ENCODE measurements around the gene CCDC9B. TPM values are rescaled to one million over a fixed set of nuclear protein-coding genes. Genes with fewer than 3 reads are reported as not detected.

CCDC9B gene
- polyA plus RNA-seq, 4 donors, result 2.2 to 7.4 (median 4.6) TPM

GRCh38 chr15:40367686-40368611 lies 27.2 kb upstream of the CCDC9B start:
- Histone ChIP-seq H3K9me3 (ENCODE audit: control insufficient read depth in 2 of 2, insufficient read depth in 1 of 2, low read depth in 1 of 2, low read length in 1 of 2) (no peaks in the 10 kb centered on the region), H3K27me3 (ENCODE audit: control insufficient read depth in 3 of 3, insufficient read depth in 3 of 3, low read length in 3 of 3) (no peaks in the 10 kb centered on the region), H3K4me3 (ENCODE audit: low read depth in 1 of 3, low read length in 3 of 3) (peak overlapping the region in 2 of 3 donors; percentile 20), H3K27ac (ENCODE audit: low read depth in 1 of 3, low read length in 2 of 3) (peak overlapping the region; percentile 33 to 62 (median 34)), H3K36me3 (ENCODE audit: control insufficient read depth in 3 of 3, insufficient read depth in 2 of 3, low read depth in 1 of 3, low read length in 3 of 3) (no peaks in the 10 kb centered on the region), H3K4me1 (ENCODE audit: control insufficient read depth in 3 of 3, insufficient read depth in 2 of 3, low read depth in 1 of 3, low read length in 2 of 3) (peaks cover 0 to 9% (median 5%) of the 10 kb centered on the region in 3 donors)
- WGBS, 3 donors, result 7 to 10% (median 8%) methylated on average over 75 to 91 of the region's 91 CpGs
- FAIRE-seq (no peak), DNase-seq (peak; percentile 91 to 95)

- no peak for DNase-seq
- H3K4me1 ChIP-seq (ENCODE audit: control insufficient read depth in 3 of 3, insufficient read depth in 2 of 3, low read depth in 1 of 3, low read length in 2 of 3), result peaks cover 0 to 9% (median 5%) of the 10 kb centered on the region in 3 donors
- peak overlapping the region in 2 of 3 donors; percentile 34 to 62 for H3K27ac ChIP-seq (ENCODE audit: low read depth in 1 of 3, low read length in 2 of 3)
- H3K9me3 ChIP-seq (ENCODE audit: control insufficient read depth in 2 of 2, insufficient read depth in 1 of 2, low read depth in 1 of 2, low read length in 1 of 2), result no peaks in the 10 kb centered on the region
- no peaks in the 10 kb centered on the region for H3K27me3 ChIP-seq (ENCODE audit: control insufficient read depth in 3 of 3, insufficient read depth in 3 of 3, low read length in 3 of 3)
- no peak for FAIRE-seq
- WGBS, 3 donors, result 60 to 74% (median 67%) methylated on average over 5 of the region's 5 CpGs
- H3K36me3 ChIP-seq (ENCODE audit: control insufficient read depth in 3 of 3, insufficient read depth in 2 of 3, low read depth in 1 of 3, low read length in 3 of 3), result no peaks in the 10 kb centered on the region
- peak overlapping the region in 1 of 3 donors; percentile 20 for H3K4me3 ChIP-seq (ENCODE audit: low read depth in 1 of 3, low read length in 3 of 3)
These were observed 26.6 kb upstream of the CCDC9B start for GRCh38 chr15:40367371-40367685.

- no peak overlapping the region for H3K4me3 ChIP-seq (ENCODE audit: low read depth in 1 of 3, low read length in 3 of 3)
- 48 to 85% (median 63%) methylated on average over 14 of the region's 14 CpGs for WGBS, 3 donors
- no peak for FAIRE-seq
These were observed 26.0 kb upstream of the CCDC9B start for GRCh38 chr15:40366457-40367370.

GRCh38 chr15:40365624-40366456 lies 25.1 kb upstream of the CCDC9B start:
- H3K4me3 ChIP-seq (ENCODE audit: low read depth in 1 of 3, low read length in 3 of 3), result no peak overlapping the region
- no peak for FAIRE-seq
- WGBS, 3 donors, result 89 to 93% (median 89%) methylated on average over 11 of the region's 11 CpGs
- no peaks in the 10 kb centered on the region for H3K9me3 ChIP-seq (ENCODE audit: control insufficient read depth in 2 of 2, insufficient read depth in 1 of 2, low read depth in 1 of 2, low read length in 1 of 2)
- H3K27ac ChIP-seq (ENCODE audit: low read depth in 1 of 3, low read length in 2 of 3), result no peak overlapping the region
- H3K36me3 ChIP-seq (ENCODE audit: control insufficient read depth in 3 of 3, insufficient read depth in 2 of 3, low read depth in 1 of 3, low read length in 3 of 3), result no peaks in the 10 kb centered on the region
- no peak for DNase-seq
- H3K27me3 ChIP-seq (ENCODE audit: control insufficient read depth in 3 of 3, insufficient read depth in 3 of 3, low read length in 3 of 3), result no peaks in the 10 kb centered on the region
- H3K4me1 ChIP-seq (ENCODE audit: control insufficient read depth in 3 of 3, insufficient read depth in 2 of 3, low read depth in 1 of 3, low read length in 2 of 3), result peaks cover 0 to 9% (median 5%) of the 10 kb centered on the region in 3 donors

More at GRCh38 chr15:40366457-40367370, 26.0 kb upstream of the CCDC9B start:
- peak in 1 of 2 donors; percentile 46 for DNase-seq
- Histone ChIP-seq H3K36me3 (ENCODE audit: control insufficient read depth in 3 of 3, insufficient read depth in 2 of 3, low read depth in 1 of 3, low read length in 3 of 3) (no peaks in the 10 kb centered on the region), H3K27ac (ENCODE audit: low read depth in 1 of 3, low read length in 2 of 3) (peak overlapping the region in 1 of 3 donors; percentile 62), H3K9me3 (ENCODE audit: control insufficient read depth in 2 of 2, insufficient read depth in 1 of 2, low read depth in 1 of 2, low read length in 1 of 2) (no peaks in the 10 kb centered on the region), H3K4me1 (ENCODE audit: control insufficient read depth in 3 of 3, insufficient read depth in 2 of 3, low read depth in 1 of 3, low read length in 2 of 3) (peaks cover 0 to 9% (median 5%) of the 10 kb centered on the region in 3 donors), H3K27me3 (ENCODE audit: control insufficient read depth in 3 of 3, insufficient read depth in 3 of 3, low read length in 3 of 3) (no peaks in the 10 kb centered on the region)

- FAIRE-seq, result no peak
- Histone ChIP-seq H3K27ac (ENCODE audit: low read depth in 1 of 3, low read length in 2 of 3) (no peak overlapping the region), H3K27me3 (ENCODE audit: control insufficient read depth in 3 of 3, insufficient read depth in 3 of 3, low read length in 3 of 3) (no peaks in the 10 kb centered on the region), H3K36me3 (ENCODE audit: control insufficient read depth in 3 of 3, insufficient read depth in 2 of 3, low read depth in 1 of 3, low read length in 3 of 3) (peaks cover 0 to 2% (median 0%) of the 10 kb centered on the region in 3 donors), H3K9me3 (ENCODE audit: control insufficient read depth in 2 of 2, insufficient read depth in 1 of 2, low read depth in 1 of 2, low read length in 1 of 2) (no peaks in the 10 kb centered on the region), H3K4me1 (ENCODE audit: control insufficient read depth in 3 of 3, insufficient read depth in 2 of 3, low read depth in 1 of 3, low read length in 2 of 3) (peaks cover 0 to 9% (median 5%) of the 10 kb centered on the region in 3 donors), H3K4me3 (ENCODE audit: low read depth in 1 of 3, low read length in 3 of 3) (no peak overlapping the region)
- no peak for DNase-seq
- 88 to 96% (median 89%) methylated on average over 4 to 5 of the region's 5 CpGs for WGBS, 3 donors
These were observed 24.3 kb upstream of the CCDC9B start for GRCh38 chr15:40365016-40365415.

- FAIRE-seq (no peak), DNase-seq (no peak)
- Histone ChIP-seq H3K27ac (ENCODE audit: low read depth in 1 of 3, low read length in 2 of 3) (no peak overlapping the region), H3K27me3 (ENCODE audit: control insufficient read depth in 3 of 3, insufficient read depth in 3 of 3, low read length in 3 of 3) (peaks cover 0 to 2% (median 0%) of the 10 kb centered on the region in 3 donors), H3K4me1 (ENCODE audit: control insufficient read depth in 3 of 3, insufficient read depth in 2 of 3, low read depth in 1 of 3, low read length in 2 of 3) (peaks cover 0 to 9% (median 5%) of the 10 kb centered on the region in 3 donors), H3K9me3 (ENCODE audit: control insufficient read depth in 2 of 2, insufficient read depth in 1 of 2, low read depth in 1 of 2, low read length in 1 of 2) (no peaks in the 10 kb centered on the region), H3K4me3 (ENCODE audit: low read depth in 1 of 3, low read length in 3 of 3) (no peak overlapping the region), H3K36me3 (ENCODE audit: control insufficient read depth in 3 of 3, insufficient read depth in 2 of 3, low read depth in 1 of 3, low read length in 3 of 3) (peaks cover 0 to 2% (median 0%) of the 10 kb centered on the region in 3 donors)
- WGBS, 3 donors, result 59 to 64% (median 61%) methylated on average over 6 of the region's 6 CpGs
These were observed 23.5 kb upstream of the CCDC9B start for GRCh38 chr15:40364251-40364650.

- Histone ChIP-seq H3K27ac (ENCODE audit: low read depth in 1 of 3, low read length in 2 of 3) (no peak overlapping the region), H3K36me3 (ENCODE audit: control insufficient read depth in 3 of 3, insufficient read depth in 2 of 3, low read depth in 1 of 3, low read length in 3 of 3) (peaks cover 0 to 2% (median 0%) of the 10 kb centered on the region in 3 donors), H3K9me3 (ENCODE audit: control insufficient read depth in 2 of 2, insufficient read depth in 1 of 2, low read depth in 1 of 2, low read length in 1 of 2) (no peaks in the 10 kb centered on the region), H3K4me3 (ENCODE audit: low read depth in 1 of 3, low read length in 3 of 3) (no peak overlapping the region), H3K27me3 (ENCODE audit: control insufficient read depth in 3 of 3, insufficient read depth in 3 of 3, low read length in 3 of 3) (peaks cover 0 to 8% (median 0%) of the 10 kb centered on the region in 3 donors), H3K4me1 (ENCODE audit: control insufficient read depth in 3 of 3, insufficient read depth in 2 of 3, low read depth in 1 of 3, low read length in 2 of 3) (peaks cover 0 to 12% (median 5%) of the 10 kb centered on the region in 3 donors)
- FAIRE-seq (no peak), DNase-seq (no peak)
- WGBS, 3 donors, result 80 to 93% (median 93%) methylated on average over 8 of the region's 8 CpGs
These were observed 22.9 kb upstream of the CCDC9B start for GRCh38 chr15:40363611-40364010.
